Measurements from ENCODE around the gene PRR27.

DNA sequence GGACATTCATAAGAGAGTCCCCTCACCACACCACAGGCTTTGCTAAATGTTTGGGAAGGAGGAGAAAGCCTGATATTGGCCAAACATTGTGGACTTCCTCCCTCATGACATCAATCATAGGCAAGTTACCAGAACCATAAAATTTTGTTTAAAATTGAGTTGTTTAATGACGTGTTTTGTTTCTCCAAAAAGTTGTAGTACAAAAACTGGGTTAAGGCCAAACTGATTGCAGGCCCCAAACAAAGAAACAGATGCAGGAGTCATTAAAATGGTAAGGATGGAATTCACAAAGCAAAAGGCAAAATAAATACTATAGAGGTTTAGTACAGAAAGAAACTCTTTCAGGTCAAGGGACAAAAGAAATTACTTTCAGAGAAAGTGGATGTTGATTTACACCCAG lies 37.6 kb downstream of the PRR27 start:
- TF ChIP-seq, protein P1, sequence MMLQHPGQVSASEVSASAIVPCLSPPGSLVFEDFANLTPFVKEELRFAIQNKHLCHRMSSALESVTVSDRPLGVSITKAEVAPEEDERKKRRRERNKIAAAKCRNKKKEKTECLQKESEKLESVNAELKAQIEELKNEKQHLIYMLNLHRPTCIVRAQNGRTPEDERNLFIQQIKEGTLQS (IDR thresholded peaks at IDR 0.05) = no peak
- no peak for TF ChIP-seq FOXA2 (IDR thresholded peaks at IDR 0.05)
- TF ChIP-seq, protein P2, sequence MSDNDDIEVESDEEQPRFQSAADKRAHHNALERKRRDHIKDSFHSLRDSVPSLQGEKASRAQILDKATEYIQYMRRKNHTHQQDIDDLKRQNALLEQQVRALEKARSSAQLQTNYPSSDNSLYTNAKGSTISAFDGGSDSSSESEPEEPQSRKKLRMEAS (IDR thresholded peaks at IDR 0.05) = no peak
- no peak for TF ChIP-seq CTCF (IDR thresholded peaks at IDR 0.05; ENCODE audit: low read depth, low read length, missing input control)
- no peak for TF ChIP-seq YY1 (IDR thresholded peaks at IDR 0.05)
- TF ChIP-seq NR2F2 (IDR thresholded peaks at IDR 0.05) = no peak
- no peak for TF ChIP-seq RAD21 (IDR thresholded peaks at IDR 0.05)
- TF ChIP-seq, protein P3, sequence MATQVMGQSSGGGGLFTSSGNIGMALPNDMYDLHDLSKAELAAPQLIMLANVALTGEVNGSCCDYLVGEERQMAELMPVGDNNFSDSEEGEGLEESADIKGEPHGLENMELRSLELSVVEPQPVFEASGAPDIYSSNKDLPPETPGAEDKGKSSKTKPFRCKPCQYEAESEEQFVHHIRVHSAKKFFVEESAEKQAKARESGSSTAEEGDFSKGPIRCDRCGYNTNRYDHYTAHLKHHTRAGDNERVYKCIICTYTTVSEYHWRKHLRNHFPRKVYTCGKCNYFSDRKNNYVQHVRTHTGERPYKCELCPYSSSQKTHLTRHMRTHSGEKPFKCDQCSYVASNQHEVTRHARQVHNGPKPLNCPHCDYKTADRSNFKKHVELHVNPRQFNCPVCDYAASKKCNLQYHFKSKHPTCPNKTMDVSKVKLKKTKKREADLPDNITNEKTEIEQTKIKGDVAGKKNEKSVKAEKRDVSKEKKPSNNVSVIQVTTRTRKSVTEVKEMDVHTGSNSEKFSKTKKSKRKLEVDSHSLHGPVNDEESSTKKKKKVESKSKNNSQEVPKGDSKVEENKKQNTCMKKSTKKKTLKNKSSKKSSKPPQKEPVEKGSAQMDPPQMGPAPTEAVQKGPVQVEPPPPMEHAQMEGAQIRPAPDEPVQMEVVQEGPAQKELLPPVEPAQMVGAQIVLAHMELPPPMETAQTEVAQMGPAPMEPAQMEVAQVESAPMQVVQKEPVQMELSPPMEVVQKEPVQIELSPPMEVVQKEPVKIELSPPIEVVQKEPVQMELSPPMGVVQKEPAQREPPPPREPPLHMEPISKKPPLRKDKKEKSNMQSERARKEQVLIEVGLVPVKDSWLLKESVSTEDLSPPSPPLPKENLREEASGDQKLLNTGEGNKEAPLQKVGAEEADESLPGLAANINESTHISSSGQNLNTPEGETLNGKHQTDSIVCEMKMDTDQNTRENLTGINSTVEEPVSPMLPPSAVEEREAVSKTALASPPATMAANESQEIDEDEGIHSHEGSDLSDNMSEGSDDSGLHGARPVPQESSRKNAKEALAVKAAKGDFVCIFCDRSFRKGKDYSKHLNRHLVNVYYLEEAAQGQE (IDR thresholded peaks at IDR 0.05) = no peak
